Ishikawa (cell line): ENCODE results near the gene DYRK1A.

Experiments used
- CEBPB ChIP-seq: IDR thresholded peaks from 2 replicates; pipeline ENCODE4 v1.6.1; 2012
- CREB1 ChIP-seq: IDR thresholded peaks from 2 replicates; pipeline ENCODE4 v1.6.1; 2012; ENCODE audit warnings: low read depth
- EGR1 ChIP-seq: IDR thresholded peaks from 2 replicates; pipeline ENCODE4 v1.6.1; 2012
- EP300 ChIP-seq: IDR thresholded peaks from 2 replicates; pipeline ENCODE4 v1.6.1; 2012; ENCODE audit warnings: borderline replicate concordance
- FOXM1 ChIP-seq: IDR thresholded peaks from 2 replicates; pipeline ENCODE4 v1.6.1; 2012; ENCODE audit warnings: low read depth, borderline replicate concordance
- NFIC ChIP-seq: IDR thresholded peaks from 2 replicates; pipeline ENCODE4 v1.6.1; 2012
- RAD21 ChIP-seq: IDR thresholded peaks from 2 replicates; pipeline ENCODE4 v1.6.1; 2012; ENCODE audit warnings: low read depth
- TAF1 ChIP-seq: IDR thresholded peaks from 2 replicates; pipeline ENCODE4 v1.6.1; 2012; ENCODE audit warnings: low read depth, mild to moderate bottlenecking
- TCF12 ChIP-seq: IDR thresholded peaks from 2 replicates; pipeline ENCODE4 v1.6.1; 2012; ENCODE audit warnings: low read depth
- TEAD4 ChIP-seq: IDR thresholded peaks from 2 replicates; pipeline ENCODE4 v1.6.1; 2012
- YY1 ChIP-seq: IDR thresholded peaks from 2 replicates; pipeline ENCODE4 v1.6.1; 2012; ENCODE audit warnings: low read depth
- ZBTB7A ChIP-seq: IDR thresholded peaks from 2 replicates; pipeline ENCODE4 v1.6.1; 2012; ENCODE audit warnings: low read depth
- TF ChIP-seq, protein P1 (sequence below): IDR thresholded peaks from 2 replicates; pipeline ENCODE4 v1.6.1; 2012; ENCODE audit warnings: low read depth, mild to moderate bottlenecking
- TF ChIP-seq, protein P2 (sequence below): IDR thresholded peaks from 2 replicates; pipeline ENCODE4 v1.6.1; 2012
- TF ChIP-seq, protein P3 (sequence below): IDR thresholded peaks from 2 replicates; pipeline ENCODE4 v1.6.1; 2012

DYRK1A gene

GRCh38 chr21:37350472-37350871, 16.1 kb upstream of the DYRK1A start:
- no peak for TF ChIP-seq EGR1
- TF ChIP-seq TCF12, result no peak
- TF ChIP-seq NFIC, result no peak
- TF ChIP-seq, protein P1, sequence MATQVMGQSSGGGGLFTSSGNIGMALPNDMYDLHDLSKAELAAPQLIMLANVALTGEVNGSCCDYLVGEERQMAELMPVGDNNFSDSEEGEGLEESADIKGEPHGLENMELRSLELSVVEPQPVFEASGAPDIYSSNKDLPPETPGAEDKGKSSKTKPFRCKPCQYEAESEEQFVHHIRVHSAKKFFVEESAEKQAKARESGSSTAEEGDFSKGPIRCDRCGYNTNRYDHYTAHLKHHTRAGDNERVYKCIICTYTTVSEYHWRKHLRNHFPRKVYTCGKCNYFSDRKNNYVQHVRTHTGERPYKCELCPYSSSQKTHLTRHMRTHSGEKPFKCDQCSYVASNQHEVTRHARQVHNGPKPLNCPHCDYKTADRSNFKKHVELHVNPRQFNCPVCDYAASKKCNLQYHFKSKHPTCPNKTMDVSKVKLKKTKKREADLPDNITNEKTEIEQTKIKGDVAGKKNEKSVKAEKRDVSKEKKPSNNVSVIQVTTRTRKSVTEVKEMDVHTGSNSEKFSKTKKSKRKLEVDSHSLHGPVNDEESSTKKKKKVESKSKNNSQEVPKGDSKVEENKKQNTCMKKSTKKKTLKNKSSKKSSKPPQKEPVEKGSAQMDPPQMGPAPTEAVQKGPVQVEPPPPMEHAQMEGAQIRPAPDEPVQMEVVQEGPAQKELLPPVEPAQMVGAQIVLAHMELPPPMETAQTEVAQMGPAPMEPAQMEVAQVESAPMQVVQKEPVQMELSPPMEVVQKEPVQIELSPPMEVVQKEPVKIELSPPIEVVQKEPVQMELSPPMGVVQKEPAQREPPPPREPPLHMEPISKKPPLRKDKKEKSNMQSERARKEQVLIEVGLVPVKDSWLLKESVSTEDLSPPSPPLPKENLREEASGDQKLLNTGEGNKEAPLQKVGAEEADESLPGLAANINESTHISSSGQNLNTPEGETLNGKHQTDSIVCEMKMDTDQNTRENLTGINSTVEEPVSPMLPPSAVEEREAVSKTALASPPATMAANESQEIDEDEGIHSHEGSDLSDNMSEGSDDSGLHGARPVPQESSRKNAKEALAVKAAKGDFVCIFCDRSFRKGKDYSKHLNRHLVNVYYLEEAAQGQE, result no peak
- no peak for TF ChIP-seq FOXM1
- TF ChIP-seq CEBPB, result no peak
- TF ChIP-seq, protein P2, sequence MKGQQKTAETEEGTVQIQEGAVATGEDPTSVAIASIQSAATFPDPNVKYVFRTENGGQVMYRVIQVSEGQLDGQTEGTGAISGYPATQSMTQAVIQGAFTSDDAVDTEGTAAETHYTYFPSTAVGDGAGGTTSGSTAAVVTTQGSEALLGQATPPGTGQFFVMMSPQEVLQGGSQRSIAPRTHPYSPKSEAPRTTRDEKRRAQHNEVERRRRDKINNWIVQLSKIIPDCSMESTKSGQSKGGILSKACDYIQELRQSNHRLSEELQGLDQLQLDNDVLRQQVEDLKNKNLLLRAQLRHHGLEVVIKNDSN, result no peak
- no peak for TF ChIP-seq EP300
- TF ChIP-seq TAF1, result no peak
- no peak for TF ChIP-seq RAD21
- TF ChIP-seq YY1, result no peak
- TF ChIP-seq, protein P3, sequence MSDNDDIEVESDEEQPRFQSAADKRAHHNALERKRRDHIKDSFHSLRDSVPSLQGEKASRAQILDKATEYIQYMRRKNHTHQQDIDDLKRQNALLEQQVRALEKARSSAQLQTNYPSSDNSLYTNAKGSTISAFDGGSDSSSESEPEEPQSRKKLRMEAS, result no peak
- TF ChIP-seq ZBTB7A, result no peak
- no peak for TF ChIP-seq TEAD4
- no peak for TF ChIP-seq CREB1

- TF ChIP-seq FOXM1 (no peak), CEBPB (no peak), RAD21 (no peak), CREB1 (no peak), ZBTB7A (no peak)
Measured at GRCh38 chr21:37356706-37357105, 9.9 kb upstream of the DYRK1A start.

DNA sequence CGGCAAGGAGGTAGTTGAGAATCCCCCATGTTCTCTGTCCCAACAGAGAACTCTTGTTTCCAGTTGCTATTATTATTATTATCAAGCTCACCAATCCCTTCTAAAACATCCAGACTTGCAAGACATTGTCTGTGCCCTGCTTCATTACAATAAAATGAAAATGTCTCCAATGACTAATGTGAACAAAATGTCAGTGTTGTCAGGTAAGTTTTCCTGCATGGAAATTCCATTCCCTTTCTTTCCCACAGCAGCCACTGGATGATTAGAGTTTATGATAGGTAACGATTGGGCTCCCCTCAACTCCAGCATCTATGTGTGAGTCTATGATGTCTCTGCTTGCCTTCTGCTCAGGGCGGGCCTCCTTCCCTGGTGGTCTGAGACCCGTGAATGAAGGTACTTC, 8.9 kb upstream of the DYRK1A start:
- no peak for TF ChIP-seq ZBTB7A
- TF ChIP-seq NFIC, result no peak

GRCh38 chr21:37358397-37358796, 8.2 kb upstream of the DYRK1A start:
- TF ChIP-seq YY1, result no peak
- no peak for TF ChIP-seq ZBTB7A
- no peak for TF ChIP-seq RAD21
- TF ChIP-seq TEAD4, result no peak
- no peak for TF ChIP-seq NFIC
- TF ChIP-seq CREB1, result no peak
- TF ChIP-seq EGR1, result no peak
- TF ChIP-seq, protein P3, result no peak
- TF ChIP-seq TAF1, result no peak
- TF ChIP-seq, protein P1, result no peak
- no peak for TF ChIP-seq CEBPB
- no peak for TF ChIP-seq TCF12
- TF ChIP-seq, protein P2, result no peak
- TF ChIP-seq FOXM1, result no peak
- TF ChIP-seq EP300, result no peak

- TF ChIP-seq, protein P2, result no peak
- TF ChIP-seq FOXM1 (no peak), NFIC (no peak), EP300 (no peak), EGR1 (no peak), YY1 (no peak), CEBPB (no peak), RAD21 (no peak), TAF1 (no peak)
Measured at GRCh38 chr21:37363936-37364335, 2.6 kb upstream of the DYRK1A start.

GRCh38 chr21:37364722-37365121, 1.9 kb upstream of the DYRK1A start:
- TF ChIP-seq FOXM1, result no peak
- TF ChIP-seq TEAD4, result no peak
